ENCODE results near the gene NHLRC4.

GRCh38 chr16:578232-578869 is 11.5 kb downstream of the NHLRC4 start:
- TF ChIP-seq CTCF (IDR thresholded peaks at IDR 0.05): no peak
- TF ChIP-seq EZH2 (IDR thresholded peaks at IDR 0.05; ENCODE audit: borderline replicate concordance, insufficient read depth, low read depth, low read length, poor library complexity, severe bottlenecking): no peak
